AG09309 (cell line): ENCODE measurements around the gene ACSL1.

ENCODE experiments used
- DNase-seq: peaks from one replicate; pipeline ENCODE4 v3.0.0-alpha.2; 2010; ENCODE audit warnings: low read depth
- H3K4me3 ChIP-seq: 2 replicates; pipeline ENCODE4 v1.5.1; 2011; ENCODE audit warnings: mild to moderate bottlenecking, low read depth, low read length, moderate library complexity; ENCODE audit not compliant: control insufficient read depth
- TF ChIP-seq, protein P1 (sequence below): IDR thresholded peaks from 2 replicates; pipeline ENCODE4 v1.5.1; 2011; ENCODE audit warnings: mild to moderate bottlenecking, low read depth, low read length, inconsistent platforms; ENCODE audit not compliant: insufficient read depth, control insufficient read depth; ENCODE audit errors: missing control alignments

Gene ACSL1

DNA sequence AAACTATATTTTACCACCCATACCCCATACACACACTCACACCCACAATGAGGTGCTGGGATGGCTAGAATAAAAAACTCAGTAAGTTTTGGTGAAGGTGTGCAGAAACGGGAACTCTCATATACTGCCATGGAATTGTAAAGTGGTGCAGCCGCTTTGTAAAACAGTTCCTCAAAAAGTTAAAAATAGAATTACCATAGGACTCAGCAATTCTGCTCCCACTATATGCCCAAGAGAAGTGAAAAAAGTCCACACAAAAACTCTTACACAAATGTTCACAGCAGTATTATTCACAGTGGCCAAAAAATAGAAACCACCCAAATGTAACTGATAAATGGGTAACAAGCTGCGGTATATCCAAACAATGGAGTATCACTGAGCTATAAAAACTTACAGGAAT lies 98.3 kb downstream of the ACSL1 start:
- DNase-seq = no peak
- TF ChIP-seq, protein P1, sequence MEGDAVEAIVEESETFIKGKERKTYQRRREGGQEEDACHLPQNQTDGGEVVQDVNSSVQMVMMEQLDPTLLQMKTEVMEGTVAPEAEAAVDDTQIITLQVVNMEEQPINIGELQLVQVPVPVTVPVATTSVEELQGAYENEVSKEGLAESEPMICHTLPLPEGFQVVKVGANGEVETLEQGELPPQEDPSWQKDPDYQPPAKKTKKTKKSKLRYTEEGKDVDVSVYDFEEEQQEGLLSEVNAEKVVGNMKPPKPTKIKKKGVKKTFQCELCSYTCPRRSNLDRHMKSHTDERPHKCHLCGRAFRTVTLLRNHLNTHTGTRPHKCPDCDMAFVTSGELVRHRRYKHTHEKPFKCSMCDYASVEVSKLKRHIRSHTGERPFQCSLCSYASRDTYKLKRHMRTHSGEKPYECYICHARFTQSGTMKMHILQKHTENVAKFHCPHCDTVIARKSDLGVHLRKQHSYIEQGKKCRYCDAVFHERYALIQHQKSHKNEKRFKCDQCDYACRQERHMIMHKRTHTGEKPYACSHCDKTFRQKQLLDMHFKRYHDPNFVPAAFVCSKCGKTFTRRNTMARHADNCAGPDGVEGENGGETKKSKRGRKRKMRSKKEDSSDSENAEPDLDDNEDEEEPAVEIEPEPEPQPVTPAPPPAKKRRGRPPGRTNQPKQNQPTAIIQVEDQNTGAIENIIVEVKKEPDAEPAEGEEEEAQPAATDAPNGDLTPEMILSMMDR = no peak
- no peak overlapping the region for H3K4me3 ChIP-seq

DNA sequence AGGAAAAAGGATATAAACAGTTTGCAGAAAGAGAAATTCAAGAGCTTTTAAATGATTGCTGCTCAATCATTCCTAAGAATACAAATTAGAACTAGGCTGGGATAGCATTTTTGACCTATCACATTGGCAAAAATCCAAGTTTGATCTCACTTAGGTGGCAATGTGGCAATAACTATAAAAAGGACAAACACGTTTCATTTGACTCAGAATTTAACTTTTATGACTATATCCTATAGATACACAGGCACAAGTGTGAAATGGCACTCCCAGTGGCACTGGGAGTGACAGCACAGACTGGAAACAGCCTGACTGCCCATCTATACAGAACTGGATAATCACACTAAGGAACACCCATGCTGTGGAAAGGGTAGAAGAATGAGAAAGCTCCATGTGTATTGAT lies 103.0 kb downstream of the ACSL1 start:
- no peak overlapping the region for H3K4me3 ChIP-seq
- no peak for DNase-seq
- TF ChIP-seq, protein P1 = no peak

DNA sequence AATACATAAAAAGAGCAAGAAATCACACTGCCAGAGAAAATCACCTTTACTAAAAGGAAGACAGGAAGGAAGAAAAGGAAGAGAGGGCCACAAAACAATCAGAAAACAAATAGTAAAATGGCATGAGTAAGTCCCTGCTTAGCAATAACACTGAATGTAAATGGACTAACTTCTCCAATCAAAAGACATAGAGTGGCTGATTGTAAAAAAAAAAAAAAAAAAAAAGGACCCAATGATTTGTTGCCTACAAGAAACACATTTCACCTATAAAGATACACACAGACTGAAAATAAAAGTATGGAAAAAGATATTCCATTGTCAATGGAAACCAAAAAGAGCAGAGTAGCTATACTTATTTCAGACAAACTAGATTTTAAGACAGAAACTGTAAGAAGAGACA lies 104.5 kb downstream of the ACSL1 start:
- TF ChIP-seq, protein P1 = no peak
- no peak for DNase-seq
- no peak overlapping the region for H3K4me3 ChIP-seq

DNA sequence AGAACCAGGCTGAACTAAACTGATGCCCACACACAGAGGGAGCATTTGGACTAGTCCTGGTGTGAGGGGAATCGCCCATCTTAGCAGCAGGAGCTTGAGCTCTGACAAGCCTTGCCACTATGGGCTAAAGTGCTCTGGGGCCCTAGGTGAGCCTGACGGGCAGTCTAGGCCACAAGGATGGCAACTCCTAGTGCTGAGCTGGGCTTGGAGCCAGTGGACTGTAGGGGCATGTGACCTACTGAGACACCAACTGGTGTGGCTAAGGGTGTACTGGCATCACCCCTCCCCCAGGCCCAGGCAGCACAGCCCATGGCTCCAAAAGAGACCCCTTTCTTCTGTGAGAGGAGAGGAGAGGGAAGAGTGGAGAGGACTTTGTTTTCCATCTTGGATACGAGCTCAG lies 106.4 kb downstream of the ACSL1 start:
- no peak overlapping the region for H3K4me3 ChIP-seq
- TF ChIP-seq, protein P1 = no peak
- no peak for DNase-seq

DNA sequence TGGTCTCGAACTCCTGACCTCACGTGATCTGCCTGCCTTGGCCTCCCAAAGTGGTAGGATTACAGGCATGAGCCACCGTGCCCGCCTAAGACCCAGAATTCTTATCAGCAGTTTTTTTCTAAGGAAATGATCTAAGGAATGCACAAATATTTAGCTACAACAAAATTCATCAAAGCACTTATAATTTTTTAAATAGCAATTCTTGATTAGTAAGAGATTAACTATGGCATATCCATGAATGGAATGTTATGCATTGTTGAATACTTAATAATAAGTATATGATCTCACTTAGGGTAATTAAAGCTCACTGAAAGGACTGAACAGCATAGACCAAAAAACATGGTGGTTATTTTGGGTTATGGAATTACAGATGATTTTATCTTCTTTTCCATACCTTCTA lies 110.2 kb downstream of the ACSL1 start:
- no peak overlapping the region for H3K4me3 ChIP-seq
- TF ChIP-seq, protein P1 = no peak
- no peak for DNase-seq

DNA sequence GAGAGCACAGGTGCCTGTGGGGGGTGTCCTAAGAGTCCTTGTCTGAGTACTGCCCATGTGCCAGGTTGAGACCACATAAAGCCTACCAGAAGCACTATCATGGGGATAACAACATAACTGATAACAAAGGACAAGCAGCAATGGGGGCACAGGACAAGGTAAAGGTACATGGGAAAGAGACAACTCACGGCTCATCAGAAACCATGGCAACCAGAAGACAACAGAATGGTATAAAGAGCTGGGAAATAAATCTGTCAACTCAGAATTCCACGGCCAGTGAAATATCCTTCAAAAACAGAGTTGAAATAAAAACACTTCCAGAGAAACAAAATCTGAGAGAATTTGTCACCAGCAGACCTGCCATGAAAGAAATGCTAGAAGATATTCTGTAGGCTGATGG lies 111.9 kb downstream of the ACSL1 start:
- H3K4me3 ChIP-seq = no peak overlapping the region
- TF ChIP-seq, protein P1 = no peak
- no peak for DNase-seq

DNA sequence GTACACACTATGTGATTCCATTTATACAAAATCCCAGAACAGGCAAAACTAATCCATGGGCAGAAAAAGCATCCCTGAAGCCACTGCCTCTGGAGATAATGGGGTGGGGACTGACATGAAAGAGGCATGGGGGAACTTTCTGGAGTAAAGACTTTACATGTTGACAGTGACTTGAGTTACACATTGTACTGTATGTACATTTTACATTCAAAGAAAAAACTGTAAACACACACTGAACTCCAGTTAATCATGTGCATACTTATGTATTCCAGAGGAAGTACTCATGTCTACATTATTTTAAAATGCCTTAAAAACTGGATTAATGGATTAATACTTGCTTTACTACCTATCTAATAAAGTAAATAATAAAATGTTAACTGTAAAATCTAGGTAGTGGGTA lies 113.4 kb downstream of the ACSL1 start:
- TF ChIP-seq, protein P1 = no peak
- DNase-seq = no peak

More for the DNA sequence above, 113.4 kb downstream of the ACSL1 start:
- H3K4me3 ChIP-seq = no peak overlapping the region
